SH-SY5Y (cell line): ENCODE measurements around the gene OMA1.

ENCODE experiments used
- GATA2 ChIP-seq: IDR thresholded peaks from 2 replicates; pipeline ENCODE4 v1.6.1; 2011; ENCODE audit warnings: mild to moderate bottlenecking, low read depth, low read length
- GATA3 ChIP-seq: IDR thresholded peaks from 2 replicates; pipeline ENCODE4 v1.6.1; 2011; ENCODE audit warnings: low read depth, mild to moderate bottlenecking, low read length, moderate library complexity

OMA1 gene

DNA sequence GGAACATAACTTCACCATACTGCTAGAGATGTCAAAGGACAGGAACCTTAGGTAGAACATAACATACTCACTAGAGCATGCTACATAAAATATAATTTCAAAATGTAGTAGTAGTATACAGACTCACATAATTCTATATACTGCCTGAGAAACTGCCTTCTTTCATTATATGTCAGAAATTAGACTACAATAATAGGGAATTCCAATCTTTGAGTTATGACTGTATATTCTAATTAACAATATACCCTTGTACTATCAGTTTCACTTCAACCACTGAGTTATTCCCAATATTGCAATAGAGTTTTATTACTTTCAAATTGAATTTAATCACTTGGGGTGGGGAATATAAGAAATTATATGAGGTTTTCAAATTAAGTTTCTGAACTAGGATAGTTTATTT lies 44.0 kb downstream of the OMA1 start:
- no peak for TF ChIP-seq GATA3
- TF ChIP-seq GATA2 = no peak

DNA sequence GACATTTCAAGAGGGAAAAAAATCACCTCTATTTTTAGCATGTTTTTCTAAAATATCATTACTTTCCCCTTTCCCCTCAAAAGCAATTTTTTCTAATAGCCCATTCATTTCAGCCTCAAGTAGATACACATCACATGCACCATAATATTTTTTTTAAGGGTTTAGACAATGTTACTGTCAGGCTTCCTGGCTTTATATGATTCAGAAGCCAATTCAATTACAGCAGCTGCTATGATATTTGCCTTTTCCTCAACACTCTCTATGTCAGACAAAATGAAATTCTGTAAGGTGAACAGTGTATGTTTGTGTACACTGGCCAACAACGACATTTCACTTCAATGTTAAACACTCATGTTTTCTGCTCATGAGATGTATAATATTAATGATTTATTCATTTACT lies 46.5 kb downstream of the OMA1 start:
- TF ChIP-seq GATA2 = no peak
- no peak for TF ChIP-seq GATA3

GRCh38 chr1:58497499-58497898 lies 49.0 kb downstream of the OMA1 start:
- TF ChIP-seq GATA3 (no peak), GATA2 (no peak)

- TF ChIP-seq GATA2 (no peak), GATA3 (no peak)
Observed at GRCh38 chr1:58496042-58496441, 50.5 kb downstream of the OMA1 start.

DNA sequence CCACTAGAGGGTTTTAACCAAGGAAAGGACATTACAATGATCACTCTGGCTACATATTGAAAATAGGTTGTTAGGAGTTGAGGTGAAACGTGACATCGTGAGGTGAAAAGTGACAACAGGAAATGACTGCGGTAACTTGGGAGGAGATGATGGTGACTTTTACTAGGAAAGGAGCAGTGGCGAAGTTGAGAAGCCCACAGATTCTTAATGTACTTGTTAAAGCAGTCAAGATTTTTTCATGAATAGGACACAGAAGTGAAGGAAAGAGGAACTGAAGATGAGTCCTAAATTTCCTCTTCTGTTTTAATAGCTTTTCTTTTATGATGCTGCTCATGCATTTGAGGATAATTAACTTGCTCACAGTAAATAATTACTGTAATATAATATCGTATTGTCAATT lies 59.5 kb downstream of the OMA1 start:
- no peak for TF ChIP-seq GATA3
- TF ChIP-seq GATA2 = no peak

DNA sequence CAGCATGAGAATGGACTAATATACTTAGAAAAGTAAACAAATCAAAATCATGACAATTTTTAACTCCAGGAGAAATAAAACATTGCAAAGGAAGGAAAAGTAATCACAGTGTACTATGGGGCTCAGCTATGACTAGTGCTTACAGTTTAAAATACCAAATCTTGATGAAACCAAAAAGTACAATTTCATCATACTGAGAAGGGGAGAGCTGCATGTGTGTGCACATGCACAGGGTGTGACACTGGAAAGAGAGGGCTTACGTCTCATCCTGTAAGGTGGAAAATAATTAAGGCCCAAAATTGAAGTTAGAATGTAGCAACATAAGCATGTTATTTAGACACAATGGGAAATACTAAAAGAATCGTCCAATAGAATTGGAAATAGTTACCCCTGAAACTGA lies 64.6 kb downstream of the OMA1 start:
- TF ChIP-seq GATA2 = no peak
- TF ChIP-seq GATA3 = no peak

DNA sequence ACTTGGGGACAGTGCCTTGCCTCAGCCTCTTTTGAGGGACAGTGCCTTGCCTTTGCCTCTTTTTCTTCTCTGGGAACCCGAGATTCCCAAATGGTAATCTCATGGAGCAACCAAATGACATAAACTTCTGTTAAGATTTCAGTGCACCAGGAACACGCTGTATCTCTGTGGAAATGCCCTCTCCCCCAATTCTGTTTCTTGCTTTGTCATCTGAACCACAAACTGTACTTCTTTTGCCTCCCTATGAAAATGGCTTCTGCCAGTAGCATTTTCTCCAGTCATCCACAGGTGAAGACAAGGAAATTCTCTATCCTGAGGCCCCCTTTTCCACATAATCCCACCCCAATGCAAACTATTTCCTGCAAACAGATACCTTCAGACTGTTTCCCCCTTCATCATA lies 66.3 kb downstream of the OMA1 start:
- TF ChIP-seq GATA3 (no peak), GATA2 (no peak)

DNA sequence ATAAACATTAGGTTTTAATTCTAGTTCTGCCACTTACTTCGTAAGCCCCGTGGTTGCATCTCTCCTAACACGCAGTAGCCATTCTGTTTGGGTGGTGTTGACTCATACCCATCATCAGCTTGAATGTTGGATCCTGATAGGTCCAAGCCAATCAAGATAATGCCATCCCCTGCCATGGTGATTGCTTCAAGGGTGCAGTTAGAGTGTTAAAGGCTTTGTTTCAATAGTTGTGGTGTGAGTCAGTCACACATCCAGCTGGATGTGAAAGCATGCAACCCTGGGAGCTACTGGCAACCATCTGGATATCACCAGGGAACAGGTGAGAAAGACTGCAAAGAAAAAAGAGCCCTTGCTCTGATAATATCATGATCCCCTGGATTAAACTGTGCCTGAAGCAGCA lies 69.1 kb downstream of the OMA1 start:
- TF ChIP-seq GATA2 (no peak), GATA3 (no peak)

DNA sequence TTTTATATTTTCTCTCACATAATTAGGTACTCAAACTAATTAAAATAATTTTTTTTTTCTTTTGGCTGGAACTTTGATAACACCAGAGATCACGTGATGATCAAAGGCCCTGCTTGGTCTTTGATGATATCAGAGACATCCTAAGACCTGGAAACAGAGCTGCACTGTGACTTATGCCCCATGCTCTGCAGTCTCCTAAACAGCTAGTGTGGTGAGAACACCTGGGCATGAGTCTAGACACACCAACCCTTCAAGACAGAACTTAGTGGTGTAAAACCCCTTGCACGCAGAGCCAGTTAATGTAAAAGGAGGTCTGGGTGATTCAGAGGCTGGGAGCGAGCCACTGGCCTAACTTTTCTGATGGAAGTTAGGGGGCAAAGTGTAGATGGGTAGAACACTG lies 70.3 kb downstream of the OMA1 start:
- no peak for TF ChIP-seq GATA2
- TF ChIP-seq GATA3 = no peak

- TF ChIP-seq GATA2 (no peak), GATA3 (no peak)
Observed at GRCh38 chr1:58469476-58469875, 77.0 kb downstream of the OMA1 start.

GRCh38 chr1:58469016-58469415 lies 77.5 kb downstream of the OMA1 start:
- TF ChIP-seq GATA2 (no peak), GATA3 (no peak)

GRCh38 chr1:58468612-58469011 lies 77.9 kb downstream of the OMA1 start:
- TF ChIP-seq GATA3 (no peak), GATA2 (no peak)

DNA sequence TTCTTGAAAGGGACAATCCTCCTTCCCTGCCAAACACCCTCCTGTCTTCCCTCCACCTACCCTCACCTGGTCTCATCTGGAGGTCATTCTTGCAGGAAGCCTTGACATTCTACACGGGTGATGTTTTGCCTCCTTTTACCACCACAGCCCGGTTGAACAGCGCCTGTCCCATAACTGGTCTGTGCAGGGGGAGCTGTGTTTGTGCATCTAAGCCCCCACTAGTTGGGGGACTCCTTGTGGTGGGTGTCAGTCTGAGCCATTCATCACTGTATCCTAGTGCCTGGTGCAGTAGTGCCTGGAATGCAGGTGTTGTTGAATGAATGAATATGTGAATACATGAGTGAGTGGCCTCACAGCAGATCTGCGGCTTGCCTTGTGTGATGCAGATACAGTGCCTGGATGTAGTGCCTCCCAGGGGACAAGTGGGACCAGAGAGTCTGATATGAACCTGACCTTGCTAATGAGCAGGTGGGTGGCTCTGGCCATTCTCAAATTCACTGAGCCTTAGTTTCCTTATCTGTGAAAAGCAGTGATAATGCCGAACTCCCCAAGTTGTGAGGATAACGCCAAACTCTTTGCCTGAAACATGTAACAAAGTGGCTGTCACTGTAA lies 79.8 kb downstream of the OMA1 start:
- TF ChIP-seq GATA2 = no peak
- no peak for TF ChIP-seq GATA3

DNA sequence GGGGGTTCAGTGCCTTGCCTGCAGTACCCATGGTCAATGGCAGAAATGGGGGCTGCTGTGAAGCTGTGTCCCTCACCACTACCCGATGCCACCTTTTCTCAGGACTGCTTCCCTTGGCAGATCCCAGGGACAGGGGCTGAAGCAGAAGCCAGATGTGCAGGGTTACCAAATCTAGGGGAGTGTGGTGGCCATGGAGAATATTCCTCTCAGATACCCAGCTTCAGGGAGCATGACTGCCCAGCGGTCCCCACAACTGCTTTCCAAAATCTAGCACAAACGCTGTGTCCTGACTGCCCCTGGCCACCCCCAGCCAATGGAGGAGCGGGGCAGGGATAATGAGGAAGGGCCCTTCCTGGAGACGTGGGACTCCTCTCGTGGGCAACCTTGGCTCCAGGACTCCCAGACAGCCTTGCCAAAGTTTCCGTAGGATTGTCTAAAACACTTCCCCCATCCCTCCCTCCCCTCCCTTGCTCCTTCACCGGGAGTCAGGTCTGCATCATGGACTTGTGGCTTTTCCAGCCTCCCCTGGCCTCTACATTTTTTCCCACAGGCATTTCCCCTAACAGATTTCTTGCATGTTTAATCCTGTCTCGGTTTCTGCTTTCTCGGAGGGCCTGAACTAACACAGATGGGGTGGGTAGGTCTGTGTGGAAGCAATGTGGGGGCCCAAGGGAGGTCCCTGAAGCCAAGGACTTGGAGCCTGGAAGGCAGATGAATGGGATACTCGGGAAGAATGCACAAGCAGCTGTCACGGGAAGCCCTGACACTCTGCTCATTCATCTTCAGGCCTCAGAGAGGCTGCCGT lies 80.5 kb downstream of the OMA1 start:
- no peak for TF ChIP-seq GATA3
- TF ChIP-seq GATA2 = no peak

- TF ChIP-seq GATA3 (no peak), GATA2 (no peak)
Observed at GRCh38 chr1:58465176-58465575, 81.3 kb downstream of the OMA1 start.

GRCh38 chr1:58460469-58460868 lies 86.1 kb downstream of the OMA1 start:
- no peak for TF ChIP-seq GATA2
- TF ChIP-seq GATA3 = no peak
